ENCODE results near the gene TRAPPC1.

The TRAPPC1 gene

GRCh38 chr17:7940034-7940433 lies 8.3 kb upstream of the TRAPPC1 start:
- DNase-seq = no peak

DNA sequence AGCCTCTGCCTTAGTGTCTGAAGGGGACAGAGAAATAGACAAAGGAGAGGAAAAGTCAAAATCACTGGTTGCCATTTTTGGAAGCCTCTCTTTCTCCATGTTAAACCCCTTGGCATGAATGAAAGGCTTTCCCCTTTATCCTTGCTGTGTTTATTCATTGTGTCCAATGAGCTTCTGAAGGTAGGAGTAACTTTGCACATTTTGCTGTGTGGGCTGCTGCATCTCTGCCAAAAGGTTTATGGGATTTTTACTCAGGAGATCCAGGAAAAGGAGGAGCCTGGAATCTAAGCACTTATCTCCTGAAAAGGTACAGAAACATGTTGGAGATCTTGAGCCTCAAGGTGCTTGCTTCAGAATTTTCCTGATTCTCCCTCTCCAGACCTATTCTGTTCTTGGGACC lies 4.1 kb upstream of the TRAPPC1 start:
- no peak for DNase-seq

DNA sequence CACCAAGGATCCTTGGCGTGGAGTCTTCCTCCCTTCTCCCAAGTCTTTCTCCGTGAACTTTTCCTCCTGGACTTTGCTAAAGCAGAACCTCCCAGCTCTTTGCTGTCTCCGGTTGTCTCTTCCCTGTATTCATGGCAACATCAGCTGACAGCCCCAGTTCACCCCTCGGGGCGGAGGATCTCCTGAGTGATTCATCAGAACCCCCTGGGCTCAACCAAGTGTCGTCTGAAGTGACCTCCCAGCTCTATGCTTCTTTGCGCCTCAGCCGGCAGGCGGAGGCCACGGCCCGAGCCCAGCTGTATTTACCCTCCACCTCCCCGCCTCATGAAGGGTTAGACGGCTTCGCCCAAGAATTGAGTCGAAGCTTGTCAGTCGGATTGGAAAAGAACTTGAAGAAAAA lies 1.2 kb upstream of the TRAPPC1 start:
- no peak for DNase-seq

GRCh38 chr17:7932483-7932891 lies 741 bp upstream of the TRAPPC1 start:
- no peak for DNase-seq

DNA sequence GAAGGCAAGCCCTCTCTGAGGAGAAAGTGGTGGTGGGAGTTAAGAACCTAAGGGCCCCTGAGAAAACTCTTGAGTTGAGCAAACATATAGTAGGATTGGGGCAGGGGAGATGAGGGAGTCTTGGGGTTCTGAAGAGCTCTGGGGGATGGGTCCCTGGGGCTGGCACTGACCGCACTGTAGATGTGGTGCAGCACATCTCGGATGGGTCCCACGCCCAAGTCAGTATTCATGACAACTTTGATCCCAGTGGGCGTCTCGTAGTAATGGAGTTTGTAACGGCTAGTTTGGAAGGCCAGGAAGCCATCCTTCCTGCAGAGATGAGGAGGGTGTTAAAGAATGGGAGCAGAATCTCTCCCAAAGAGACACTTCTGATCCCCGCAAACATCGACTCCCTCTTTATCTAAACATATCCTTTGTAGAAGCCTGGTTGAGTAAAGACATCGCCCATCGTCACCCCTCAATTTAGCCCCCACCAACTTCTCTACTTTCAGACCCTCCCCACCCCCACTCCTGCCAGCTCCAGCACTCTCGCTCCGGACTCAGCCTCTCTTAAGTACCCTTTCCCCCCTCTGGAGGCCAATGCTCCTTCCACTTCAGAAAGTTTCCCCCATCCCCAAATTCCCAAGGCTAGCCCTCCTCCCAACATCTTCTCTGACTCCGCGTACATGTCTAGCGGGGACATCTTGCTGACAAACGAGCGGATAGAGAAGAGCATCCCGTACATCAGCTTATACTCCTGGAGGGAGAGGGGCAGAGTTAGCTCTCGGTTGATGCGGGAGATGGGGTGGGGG lies 710 bp downstream of the TRAPPC1 start:
- DNase-seq = no peak

DNA sequence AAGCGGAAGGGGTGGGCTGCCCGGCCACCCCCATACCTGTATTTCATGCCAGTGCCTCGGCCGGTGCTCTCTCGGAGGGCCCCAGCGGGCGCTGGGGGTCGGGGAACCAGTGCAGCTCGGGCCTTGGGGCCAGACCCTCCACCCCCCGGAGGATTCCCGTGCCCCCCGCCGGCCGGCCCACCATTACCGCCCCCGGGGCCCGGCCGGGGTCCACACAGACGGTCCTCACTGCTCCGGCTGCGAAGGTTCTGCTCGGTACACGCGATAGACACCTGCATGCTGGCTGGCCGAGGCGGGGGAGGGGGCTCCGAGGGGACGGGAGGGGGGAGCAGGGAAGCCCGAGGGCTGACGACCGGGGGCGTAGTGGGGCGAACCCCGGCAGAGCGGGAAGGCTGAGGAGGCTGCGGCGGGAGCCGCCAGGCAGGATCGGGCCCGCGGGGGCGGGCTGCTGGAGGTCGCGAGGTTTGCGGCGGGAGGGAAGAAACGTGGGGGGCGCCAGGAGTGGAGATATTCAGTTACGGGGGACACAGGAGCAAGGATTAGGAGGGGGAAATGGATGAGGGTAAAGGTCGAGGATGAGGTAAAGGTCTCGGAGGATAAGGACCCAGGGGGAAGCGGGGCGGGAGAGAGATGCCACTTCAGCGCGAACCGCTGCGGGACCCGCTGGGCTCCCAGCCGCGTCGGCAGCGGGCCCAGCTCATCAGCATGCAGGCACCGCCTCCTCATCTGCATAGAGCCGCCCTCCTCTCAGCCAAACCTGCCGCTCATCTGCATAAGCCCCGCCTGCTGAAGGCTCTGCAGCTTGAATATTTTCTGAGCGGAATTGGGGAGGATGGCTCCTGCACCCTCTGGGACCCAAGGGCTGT lies 2.4 kb downstream of the TRAPPC1 start, which contains the start of gene KCNAB3:
Gene KCNAB3, minus strand, starts transcription at position 699 of the 866 bp plus-strand sequence. Its CDS starts 421 bp downstream, at position 278.
- no peak for DNase-seq

- DNase-seq = no peak
Observed at GRCh38 chr17:7927596-7927995, 4.2 kb downstream of the TRAPPC1 start.

- DNase-seq = peak; percentile 81
Observed at GRCh38 chr17:7922845-7923628, 8.7 kb downstream of the TRAPPC1 start.

DNA sequence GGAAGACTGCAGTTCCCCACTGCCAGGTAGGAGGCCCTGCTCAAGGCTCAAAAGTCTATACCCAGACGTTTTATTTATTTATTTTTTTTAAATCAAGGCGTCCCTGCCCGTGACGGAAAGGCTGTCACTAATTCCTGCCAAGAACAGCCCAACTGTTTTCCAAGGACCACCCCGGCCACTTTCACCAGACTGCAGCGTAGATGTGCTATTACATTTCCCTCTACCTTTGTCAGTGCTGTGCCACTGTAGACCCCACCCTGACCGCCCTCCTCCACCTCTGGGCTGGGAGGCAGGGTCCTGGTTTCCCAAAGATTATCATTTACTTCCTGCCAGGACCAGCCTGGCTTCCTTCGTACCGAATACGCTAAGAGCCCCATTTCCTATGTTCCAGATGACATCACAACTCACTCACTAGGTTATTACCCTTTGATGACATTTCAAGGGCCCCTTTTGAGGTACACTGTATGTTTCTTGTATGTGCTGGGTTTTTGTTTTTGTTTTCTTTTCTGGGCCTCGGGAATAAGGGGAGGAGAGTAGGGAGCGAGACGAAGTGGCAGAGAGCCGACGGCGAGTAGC lies 9.4 kb downstream of the TRAPPC1 start:
- DNase-seq = no peak

- DNase-seq = no peak
Observed at GRCh38 chr17:7916808-7917207, 14.9 kb downstream of the TRAPPC1 start.

DNA sequence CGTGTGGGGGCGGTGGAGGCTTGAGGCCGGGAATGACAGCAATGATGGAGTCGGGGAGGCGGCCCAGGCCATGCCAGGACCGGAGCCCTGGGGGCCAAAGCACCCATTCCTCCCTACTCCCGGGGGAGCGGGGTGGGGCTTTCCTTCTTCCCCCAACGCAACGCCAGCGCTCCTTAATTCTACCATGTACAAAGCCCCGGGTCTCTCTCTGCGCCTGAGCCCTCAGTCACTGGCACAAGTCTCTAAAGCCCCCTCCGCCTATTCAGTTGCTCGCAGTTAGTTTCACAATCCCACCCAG lies 15.4 kb downstream of the TRAPPC1 start:
- DNase-seq = no peak

DNA sequence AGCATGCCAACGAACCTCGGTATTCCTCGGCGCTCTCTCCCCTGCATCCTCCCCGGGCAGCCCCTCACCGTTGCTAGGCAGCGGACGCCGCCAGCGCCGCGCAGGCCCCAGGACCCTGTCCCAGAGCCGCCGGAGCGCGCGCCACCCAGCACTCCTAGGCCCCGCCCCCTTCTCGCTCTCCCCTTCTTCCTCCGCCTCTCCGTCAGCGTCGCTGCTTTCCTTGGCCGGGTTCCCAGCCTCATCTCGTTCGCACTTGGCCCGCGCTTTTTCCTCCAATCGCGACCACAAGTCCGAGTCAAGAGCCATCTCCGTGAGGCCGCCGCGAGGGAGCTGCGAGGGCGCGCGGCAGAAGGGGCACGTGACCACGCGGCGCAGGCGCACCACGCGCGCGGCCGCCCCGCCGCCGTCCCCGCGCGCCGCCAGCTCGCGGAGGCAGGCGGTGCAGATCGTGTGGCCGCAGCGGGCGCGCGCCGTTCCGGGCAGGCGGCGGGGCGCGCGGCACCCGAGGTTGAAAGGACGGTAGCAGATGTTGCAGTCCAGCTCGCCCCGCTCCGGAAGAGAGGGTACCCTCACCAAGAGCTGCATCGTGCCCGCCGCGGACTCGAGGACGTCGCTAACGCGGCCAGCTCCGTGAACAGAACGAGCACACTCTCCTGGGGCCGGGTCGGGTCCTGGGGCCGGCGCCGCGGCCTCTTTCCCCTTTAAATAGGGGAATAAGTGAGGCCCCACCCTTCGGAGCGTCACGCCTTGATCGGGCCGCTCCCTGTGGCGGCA lies 15.9 kb downstream of the TRAPPC1 start, which contains the start of gene RNF227:
Gene RNF227, minus strand, starts transcription at position 679 of the 774 bp plus-strand sequence. Its CDS starts 94 bp downstream, at position 585.
- peak; percentile 75 for DNase-seq

DNA sequence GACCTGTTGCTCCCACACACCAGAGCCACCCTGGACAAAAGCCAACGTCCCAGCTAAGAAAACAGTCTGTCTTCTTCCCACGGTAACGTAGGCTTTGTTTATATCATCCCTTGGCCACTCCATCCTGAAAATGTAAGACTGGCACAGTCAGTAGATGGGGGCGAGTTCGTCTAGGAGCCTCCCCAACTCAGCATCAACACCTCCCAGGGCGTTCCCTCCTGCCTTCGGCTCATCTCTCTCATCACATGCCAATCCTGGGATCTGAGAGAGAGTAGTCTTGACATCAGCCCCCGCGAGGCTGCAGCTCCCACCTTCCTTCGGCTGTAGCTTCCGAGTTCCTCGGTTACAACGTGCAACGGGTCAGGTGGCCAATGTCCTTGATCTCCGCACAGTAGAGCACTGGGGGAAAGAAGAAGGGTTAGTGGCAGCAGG lies 16.6 kb downstream of the TRAPPC1 start:
- no peak for DNase-seq

DNA sequence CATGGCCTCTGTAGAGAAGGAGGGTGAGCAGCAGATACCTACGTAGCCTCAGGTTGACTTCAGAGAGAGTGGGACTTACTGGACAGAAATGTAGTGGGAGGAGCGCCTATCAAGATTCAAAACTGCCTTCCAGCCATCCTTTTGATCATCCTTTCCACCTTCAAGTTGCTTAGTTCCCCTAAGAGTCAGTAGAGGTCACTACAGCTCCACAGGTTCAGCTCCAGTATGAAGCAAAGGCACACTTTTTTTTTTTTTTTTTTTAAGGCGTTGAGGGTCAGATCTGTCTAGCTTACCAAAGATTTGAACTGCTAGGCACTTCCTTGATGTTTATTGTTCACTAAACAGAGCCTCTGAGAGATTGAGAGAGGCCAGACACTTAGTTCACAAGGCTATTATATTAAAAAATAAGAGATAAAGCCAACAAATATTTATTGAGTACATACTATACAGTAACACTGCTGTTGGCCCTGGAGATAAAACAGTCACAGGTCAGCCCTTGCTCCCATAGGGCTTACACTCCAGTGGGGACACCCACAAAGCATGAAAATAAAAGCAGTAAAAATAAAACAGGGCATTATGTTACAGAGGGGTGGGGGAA lies 18.7 kb downstream of the TRAPPC1 start:
- peak; percentile 30 for DNase-seq

DNA sequence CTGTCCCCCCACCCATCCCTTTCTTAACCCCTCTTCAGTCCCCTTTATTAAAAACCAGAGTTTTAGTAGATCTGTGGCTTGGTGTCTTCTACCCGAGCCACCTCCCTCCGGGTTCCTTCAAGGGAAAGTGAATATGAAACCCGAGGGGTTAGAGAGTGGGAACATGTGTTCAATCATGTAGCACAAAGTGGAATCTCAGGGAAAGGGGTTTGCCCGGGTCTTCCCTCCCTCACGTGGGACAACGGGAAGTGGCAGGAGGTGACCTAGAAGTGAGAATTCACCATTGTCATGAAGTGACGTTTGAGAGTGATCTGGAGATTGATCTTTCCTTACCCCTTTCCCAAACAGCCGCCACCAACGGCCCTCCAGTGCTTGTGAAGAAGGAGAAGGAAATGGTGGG lies 20.6 kb downstream of the TRAPPC1 start:
- DNase-seq = no peak

GRCh38 chr17:7910711-7911110 lies 21.0 kb downstream of the TRAPPC1 start:
- DNase-seq = no peak

DNA sequence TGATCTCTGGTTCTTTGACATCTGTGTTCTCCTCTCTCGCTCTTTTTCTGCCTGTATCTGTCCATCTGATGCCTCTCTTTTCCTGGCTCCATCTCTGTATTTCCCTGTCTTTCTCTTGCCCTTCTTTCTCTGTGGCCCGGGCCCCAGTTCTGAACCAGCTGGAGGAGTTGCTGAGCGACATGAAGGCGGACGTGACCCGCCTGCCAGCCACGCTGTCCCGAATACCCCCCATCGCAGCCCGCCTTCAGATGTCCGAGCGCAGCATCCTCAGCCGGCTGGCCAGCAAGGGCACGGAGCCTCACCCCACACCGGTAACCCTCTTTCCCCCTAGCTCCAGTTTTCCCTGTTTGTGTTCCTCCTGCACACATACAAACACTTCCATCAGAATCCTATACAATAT lies 21.5 kb downstream of the TRAPPC1 start:
- no peak for DNase-seq

GRCh38 chr17:7909089-7909488 lies 22.7 kb downstream of the TRAPPC1 start:
- DNase-seq = no peak

DNA sequence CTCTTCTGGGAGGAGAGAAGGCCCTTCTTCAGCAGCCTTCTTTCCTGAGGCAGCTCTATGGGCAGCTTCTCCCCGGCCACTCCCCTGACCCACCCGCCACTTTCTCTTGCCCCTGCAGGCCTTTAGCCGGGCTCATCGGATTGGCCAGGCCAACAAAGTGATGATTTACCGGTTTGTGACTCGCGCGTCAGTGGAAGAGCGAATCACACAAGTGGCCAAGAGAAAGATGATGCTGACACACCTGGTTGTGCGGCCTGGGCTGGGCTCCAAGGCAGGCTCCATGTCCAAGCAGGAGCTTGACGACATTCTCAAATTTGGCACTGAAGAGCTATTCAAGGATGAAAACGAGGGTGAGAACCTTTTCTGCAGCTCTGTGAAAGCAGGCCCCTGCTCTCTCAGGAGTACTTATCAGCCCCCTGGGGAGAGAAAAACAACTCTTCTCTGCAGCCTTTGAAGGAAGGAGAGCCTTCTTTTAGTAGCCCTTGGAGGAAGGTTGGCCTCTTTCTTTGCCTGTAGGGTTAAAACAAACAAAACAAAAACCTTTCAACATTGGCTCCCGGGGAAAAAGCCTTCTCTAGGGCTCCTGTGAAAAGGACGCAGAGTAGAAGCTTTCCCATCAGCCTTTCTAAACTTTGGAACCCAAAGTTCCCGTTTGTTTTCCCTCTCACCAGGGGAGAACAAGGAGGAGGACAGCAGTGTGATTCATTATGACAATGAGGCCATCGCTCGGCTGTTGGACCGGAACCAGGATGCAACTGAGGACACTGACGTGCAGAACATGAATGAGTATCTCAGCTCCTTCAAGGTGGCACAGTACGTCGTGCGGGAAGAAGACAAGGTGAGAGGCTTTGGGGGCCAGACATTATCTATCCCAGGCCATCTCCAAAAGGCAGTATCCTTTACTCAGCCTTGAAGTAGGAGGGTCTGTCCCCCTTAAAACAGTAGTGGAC lies 28.3 kb downstream of the TRAPPC1 start:
- no peak for DNase-seq

DNA sequence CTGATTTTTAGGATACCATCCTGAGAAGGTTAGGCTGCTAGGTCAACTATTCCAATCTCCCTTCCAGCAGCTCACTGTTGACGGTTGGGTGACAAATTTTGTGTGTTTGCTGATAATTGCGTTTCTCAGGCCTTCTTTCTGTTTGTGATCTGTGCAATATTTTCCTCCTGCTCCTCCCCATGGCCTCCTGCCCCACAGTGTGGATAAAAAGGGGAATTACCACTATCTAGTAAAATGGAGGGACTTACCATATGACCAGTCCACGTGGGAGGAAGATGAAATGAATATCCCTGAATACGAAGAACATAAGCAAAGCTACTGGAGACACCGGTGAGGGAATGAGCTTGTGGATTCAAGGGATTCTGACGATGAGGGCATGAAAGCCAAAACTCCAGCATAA lies 34.0 kb downstream of the TRAPPC1 start:
- no peak for DNase-seq

All from activated gamma-delta T cell treated with Interleukin-2 at 50 U/mL for 16 hours (primary cell).